ENCODE results near the gene ROCK2. TPM values are rescaled to one million over a fixed set of nuclear protein-coding genes. Genes with fewer than 3 reads are reported as not detected.

The ROCK2 gene
- total RNA-seq, 2 donors from 2014 or later, result 62.7 to 80.9 TPM

- Histone ChIP-seq H3K36me3 (no peaks in the 10 kb centered on the region), H3K4me3 (no peak overlapping the region), H3K9me3 (no peaks in the 10 kb centered on the region), H3K27me3 (no peaks in the 10 kb centered on the region), H3K27ac (no peak overlapping the region), H3K9ac (ENCODE audit: low read depth in 2 of 2, low read length in 2 of 2) (no peak overlapping the region), H3K4me1 (no peaks in the 10 kb centered on the region)
- intact Hi-C loops (cut with DNase I), result no loop called here
- no peak for TF ChIP-seq CTCF (IDR thresholded peaks at IDR 0.05)
- no peak for DNase-seq
Measured at GRCh38 chr2:11363868-11364564, 19.6 kb upstream of the ROCK2 start.

GRCh38 chr2:11359865-11360264 lies 15.4 kb upstream of the ROCK2 start:
- Histone ChIP-seq H3K27me3 (no peaks in the 10 kb centered on the region), H3K9me3 (no peaks in the 10 kb centered on the region), H3K4me1 (no peaks in the 10 kb centered on the region), H3K27ac (no peak overlapping the region), H3K4me3 (no peak overlapping the region), H3K9ac (ENCODE audit: low read depth in 2 of 2, low read length in 2 of 2) (no peak overlapping the region), H3K36me3 (no peaks in the 10 kb centered on the region)
- no peak for DNase-seq
- TF ChIP-seq CTCF (IDR thresholded peaks at IDR 0.05), result no peak
- intact Hi-C loops (cut with DNase I), result no loop called here

- no peaks in the 10 kb centered on the region for H3K27me3 ChIP-seq
- no peak overlapping the region for H3K4me3 ChIP-seq
- no peak for TF ChIP-seq CTCF (IDR thresholded peaks at IDR 0.05)
- DNase-seq, result no peak
- intact Hi-C loops (cut with DNase I), result no loop called here
- H3K27ac ChIP-seq, result no peak overlapping the region
- H3K36me3 ChIP-seq, result no peaks in the 10 kb centered on the region
- H3K4me1 ChIP-seq, result no peaks in the 10 kb centered on the region
- H3K9me3 ChIP-seq, result no peaks in the 10 kb centered on the region
- H3K9ac ChIP-seq (ENCODE audit: low read depth in 2 of 2, low read length in 2 of 2), result no peak overlapping the region
Measured at GRCh38 chr2:11357428-11357972, 13.1 kb upstream of the ROCK2 start.

- no peak overlapping the region for H3K9ac ChIP-seq (ENCODE audit: low read depth in 2 of 2, low read length in 2 of 2)
- no peak overlapping the region for H3K27ac ChIP-seq
- no peaks in the 10 kb centered on the region for H3K9me3 ChIP-seq
- no peak overlapping the region for H3K4me3 ChIP-seq
- no peaks in the 10 kb centered on the region for H3K4me1 ChIP-seq
- no peak for TF ChIP-seq CTCF (IDR thresholded peaks at IDR 0.05)
- no peaks in the 10 kb centered on the region for H3K36me3 ChIP-seq
- DNase-seq, result no peak
- intact Hi-C loops (cut with DNase I), result no loop called here
- H3K27me3 ChIP-seq, result no peaks in the 10 kb centered on the region
Measured at GRCh38 chr2:11356764-11357163, 12.3 kb upstream of the ROCK2 start.

GRCh38 chr2:11355194-11356053 lies 11.0 kb upstream of the ROCK2 start:
- Histone ChIP-seq H3K27me3 (no peaks in the 10 kb centered on the region), H3K4me3 (no peak overlapping the region), H3K27ac (no peak overlapping the region), H3K4me1 (no peaks in the 10 kb centered on the region), H3K9me3 (no peaks in the 10 kb centered on the region), H3K9ac (ENCODE audit: low read depth in 2 of 2, low read length in 2 of 2) (no peak overlapping the region), H3K36me3 (no peaks in the 10 kb centered on the region)
- DNase-seq, result no peak
- intact Hi-C loops (cut with DNase I), result no loop called here
- no peak for TF ChIP-seq CTCF (IDR thresholded peaks at IDR 0.05)

Measured in colonic mucosa (tissue), 4 donors.